Prostate gland (tissue), 2 donors: ENCODE measurements around the gene NGLY1.

Source experiments
- POLR2A ChIP-seq: fragments of 450-650 bp; IDR thresholded peaks from one replicate; pipeline ENCODE4 v1.6.1; 2016; ENCODE audit warnings: antibody characterized with exemption, mild to moderate bottlenecking
- POLR2AphosphoS5 ChIP-seq: sonication (generic); formaldehyde crosslinking; IDR thresholded peaks from one replicate; pipeline ENCODE4 v1.6.1; 2017; ENCODE audit warnings: antibody characterized with exemption
- TF ChIP-seq, protein P1 (sequence below), 4 experiments: fragments of 200-600 bp in 2 of 4; fragments of 450-650 bp in 2 of 4; sonication (generic) in 2 of 4; IDR thresholded peaks; 1 replicate in 3 of 4; 2 replicates in 1 of 4; pipeline ENCODE4 v1.5.1; 2016 to 2019; ENCODE audit warnings: antibody characterized with exemption in 4 of 4, mild to moderate bottlenecking in 2 of 4, moderate library complexity in 2 of 4

DNA sequence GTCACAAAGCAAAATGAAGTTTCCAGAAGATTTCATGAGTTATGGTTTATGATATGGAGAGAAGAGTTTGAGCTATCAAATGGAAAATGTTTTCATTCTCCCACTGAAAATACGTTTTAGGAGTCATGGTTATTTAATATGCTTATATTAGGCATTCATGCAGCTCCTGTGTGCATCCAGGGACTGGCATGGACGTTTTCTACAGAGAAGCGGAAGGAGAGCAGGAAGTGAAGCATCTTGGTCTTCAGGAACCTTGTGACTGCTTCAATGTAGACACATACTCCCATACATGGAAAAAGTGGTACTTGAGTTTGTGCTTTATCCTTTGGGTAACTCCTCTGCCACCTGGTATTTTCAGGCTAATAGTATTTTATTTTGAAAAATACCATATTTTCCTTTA, 75.2 kb downstream of the NGLY1 start:
- TF ChIP-seq, protein P1, sequence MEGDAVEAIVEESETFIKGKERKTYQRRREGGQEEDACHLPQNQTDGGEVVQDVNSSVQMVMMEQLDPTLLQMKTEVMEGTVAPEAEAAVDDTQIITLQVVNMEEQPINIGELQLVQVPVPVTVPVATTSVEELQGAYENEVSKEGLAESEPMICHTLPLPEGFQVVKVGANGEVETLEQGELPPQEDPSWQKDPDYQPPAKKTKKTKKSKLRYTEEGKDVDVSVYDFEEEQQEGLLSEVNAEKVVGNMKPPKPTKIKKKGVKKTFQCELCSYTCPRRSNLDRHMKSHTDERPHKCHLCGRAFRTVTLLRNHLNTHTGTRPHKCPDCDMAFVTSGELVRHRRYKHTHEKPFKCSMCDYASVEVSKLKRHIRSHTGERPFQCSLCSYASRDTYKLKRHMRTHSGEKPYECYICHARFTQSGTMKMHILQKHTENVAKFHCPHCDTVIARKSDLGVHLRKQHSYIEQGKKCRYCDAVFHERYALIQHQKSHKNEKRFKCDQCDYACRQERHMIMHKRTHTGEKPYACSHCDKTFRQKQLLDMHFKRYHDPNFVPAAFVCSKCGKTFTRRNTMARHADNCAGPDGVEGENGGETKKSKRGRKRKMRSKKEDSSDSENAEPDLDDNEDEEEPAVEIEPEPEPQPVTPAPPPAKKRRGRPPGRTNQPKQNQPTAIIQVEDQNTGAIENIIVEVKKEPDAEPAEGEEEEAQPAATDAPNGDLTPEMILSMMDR (IDR thresholded peaks at IDR 0.05), result no peak
- TF ChIP-seq POLR2A (no peak), POLR2AphosphoS5 (no peak)
